Measurements from ENCODE around the gene KSR1. TPM values are rescaled to one million over a fixed set of nuclear protein-coding genes. Genes with fewer than 3 reads are reported as not detected.
"Not testable (repeated sequence)": the region's sequence is repeated elsewhere in the genome, so short reads cannot be mapped to it uniquely, and the experiment has no call there.

KSR1 gene
- total RNA-seq, 2 experiments from 2014 or later = 39.7 to 40.6 TPM

GRCh38 chr17:27449988-27450387 is 6.3 kb upstream of the KSR1 start:
- POLR2A ChIA-PET = no interaction called here
- CTCF ChIA-PET = no interaction called here

GRCh38 chr17:27450416-27450815 is 5.8 kb upstream of the KSR1 start:
- ChIA-PET CTCF (no interaction called here), POLR2A (interaction anchor here (0.5 kb wide), 1 partner anchor 591 kb away, joined by 6 read pairs; no protein-coding TSS in a partner anchor)

GRCh38 chr17:27451906-27452305 is 4.3 kb upstream of the KSR1 start:
- POLR2A ChIA-PET = no interaction called here
- CTCF ChIA-PET = interaction anchor here (0.7 to 0.9 kb wide), 2 partner anchors 10 to 147 kb away, joined by 3 read pairs; no protein-coding TSS in a partner anchor

- ChIA-PET POLR2A (no interaction called here), CTCF (interaction anchor here (0.9 kb wide), 1 partner anchor 146 kb away, joined by 3 read pairs; no protein-coding TSS in a partner anchor)
Observed at GRCh38 chr17:27452828-27453227, 3.4 kb upstream of the KSR1 start.

GRCh38 chr17:27453471-27453870 is 2.8 kb upstream of the KSR1 start:
- CTCF ChIA-PET = no interaction called here
- POLR2A ChIA-PET = no interaction called here

- ChIA-PET CTCF (no interaction called here), POLR2A (no interaction called here)
Observed at GRCh38 chr17:27454089-27454488, 2.2 kb upstream of the KSR1 start.

GRCh38 chr17:27455236-27455913 is 873 bp upstream of the KSR1 start:
- ChIA-PET POLR2A (interaction anchor here (1.0 to 1.7 kb wide), 2 partner anchors 11 to 94 kb away, joined by 3 to 6 read pairs; no protein-coding TSS in a partner anchor), CTCF (interaction anchor here (0.8 to 1.8 kb wide), 13 partner anchors 12 to 199 kb away, joined by 3 to 8 read pairs (median 3); no protein-coding TSS in a partner anchor)

GRCh38 chr17:27456681-27457359 is 572 bp downstream of the KSR1 start:
- CTCF ChIA-PET = interaction anchor here (0.7 to 2.6 kb wide), 13 partner anchors 10 to 145 kb away, joined by 3 to 8 read pairs (median 4); no protein-coding TSS in a partner anchor
- POLR2A ChIA-PET = interaction anchor here (0.6 to 1.7 kb wide), 4 partner anchors 10 to 103 kb away, joined by 3 to 6 read pairs (median 4); no protein-coding TSS in a partner anchor

GRCh38 chr17:27457360-27457715 is 1.1 kb downstream of the KSR1 start:
- CTCF ChIA-PET = interaction anchor here (1.1 to 2.9 kb wide), 6 partner anchors 10 to 146 kb away, joined by 3 to 13 read pairs (median 4); no protein-coding TSS in a partner anchor
- POLR2A ChIA-PET = interaction anchor here (1.2 kb wide), 1 partner anchor 103 kb away, joined by 3 read pairs; no protein-coding TSS in a partner anchor

- ChIA-PET CTCF (interaction anchor here (1.1 to 2.9 kb wide), 7 partner anchors 9 to 150 kb away, joined by 3 to 13 read pairs (median 3); no protein-coding TSS in a partner anchor), POLR2A (interaction anchor here (1.2 kb wide), 1 partner anchor 104 kb away, joined by 3 read pairs; no protein-coding TSS in a partner anchor)
Observed at GRCh38 chr17:27457731-27458523, 1.7 kb downstream of the KSR1 start.

GRCh38 chr17:27458524-27458908 is 2.3 kb downstream of the KSR1 start:
- ChIA-PET CTCF (interaction anchor here (0.6 to 2.9 kb wide), 7 partner anchors 8 to 224 kb away, joined by 3 to 13 read pairs (median 3); no protein-coding TSS in a partner anchor), POLR2A (no interaction called here)

- CTCF ChIA-PET = interaction anchor here (0.8 to 2.9 kb wide), 3 partner anchors 18 to 149 kb away, joined by 3 to 13 read pairs (median 3); no protein-coding TSS in a partner anchor
- POLR2A ChIA-PET = no interaction called here
Observed at GRCh38 chr17:27459433-27459832, 3.2 kb downstream of the KSR1 start.

GRCh38 chr17:27460196-27460725 is 4.0 kb downstream of the KSR1 start:
- ChIA-PET POLR2A (no interaction called here), CTCF (interaction anchor here (0.8 to 2.9 kb wide), 2 partner anchors 17 to 140 kb away, joined by 3 to 13 read pairs; no protein-coding TSS in a partner anchor)

GRCh38 chr17:27461192-27461859 is 5.1 kb downstream of the KSR1 start:
- CTCF ChIA-PET = no interaction called here

GRCh38 chr17:27462149-27462548 is 5.9 kb downstream of the KSR1 start:
- CTCF ChIA-PET = interaction anchor here (0.8 kb wide), 1 partner anchor 10 kb away, joined by 3 read pairs; no protein-coding TSS in a partner anchor
- POLR2A ChIA-PET = no interaction called here

More at GRCh38 chr17:27461192-27461859, 5.1 kb downstream of the KSR1 start:
- POLR2A ChIA-PET = no interaction called here

- CTCF ChIA-PET = interaction anchor here (0.6 to 0.8 kb wide), 2 partner anchors 11 to 66 kb away, joined by 3 to 4 read pairs; no protein-coding TSS in a partner anchor
- POLR2A ChIA-PET = no interaction called here
Observed at GRCh38 chr17:27462714-27463113, 6.5 kb downstream of the KSR1 start.

- ChIA-PET CTCF (interaction anchor here (0.6 kb wide), 1 partner anchor 65 kb away, joined by 4 read pairs; no protein-coding TSS in a partner anchor), POLR2A (no interaction called here)
Observed at GRCh38 chr17:27463235-27463677, 7.0 kb downstream of the KSR1 start.

GRCh38 chr17:27464019-27464418 is 7.8 kb downstream of the KSR1 start:
- CTCF ChIA-PET = not testable (repeated sequence)

More at GRCh38 chr17:27464019-27464418, 7.8 kb downstream of the KSR1 start:
- POLR2A ChIA-PET = not testable (repeated sequence)

Data from activated CD8-positive, alpha-beta memory T cell treated with anti-CD3 and anti-CD28 coated beads for 36 hours (primary cell).